HG03457 (cell line): ENCODE measurements around the gene CAPN6.

Experiments
- ATAC-seq: cut with Tn5 transposase; IDR thresholded peaks from one replicate; pipeline ENCODE4 v1.9.1; 2021; ENCODE audit warnings: moderate number of reproducible peaks; ENCODE audit not compliant: unreplicated experiment

CAPN6 gene, protein sequence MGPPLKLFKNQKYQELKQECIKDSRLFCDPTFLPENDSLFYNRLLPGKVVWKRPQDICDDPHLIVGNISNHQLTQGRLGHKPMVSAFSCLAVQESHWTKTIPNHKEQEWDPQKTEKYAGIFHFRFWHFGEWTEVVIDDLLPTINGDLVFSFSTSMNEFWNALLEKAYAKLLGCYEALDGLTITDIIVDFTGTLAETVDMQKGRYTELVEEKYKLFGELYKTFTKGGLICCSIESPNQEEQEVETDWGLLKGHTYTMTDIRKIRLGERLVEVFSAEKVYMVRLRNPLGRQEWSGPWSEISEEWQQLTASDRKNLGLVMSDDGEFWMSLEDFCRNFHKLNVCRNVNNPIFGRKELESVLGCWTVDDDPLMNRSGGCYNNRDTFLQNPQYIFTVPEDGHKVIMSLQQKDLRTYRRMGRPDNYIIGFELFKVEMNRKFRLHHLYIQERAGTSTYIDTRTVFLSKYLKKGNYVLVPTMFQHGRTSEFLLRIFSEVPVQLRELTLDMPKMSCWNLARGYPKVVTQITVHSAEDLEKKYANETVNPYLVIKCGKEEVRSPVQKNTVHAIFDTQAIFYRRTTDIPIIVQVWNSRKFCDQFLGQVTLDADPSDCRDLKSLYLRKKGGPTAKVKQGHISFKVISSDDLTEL

DNA sequence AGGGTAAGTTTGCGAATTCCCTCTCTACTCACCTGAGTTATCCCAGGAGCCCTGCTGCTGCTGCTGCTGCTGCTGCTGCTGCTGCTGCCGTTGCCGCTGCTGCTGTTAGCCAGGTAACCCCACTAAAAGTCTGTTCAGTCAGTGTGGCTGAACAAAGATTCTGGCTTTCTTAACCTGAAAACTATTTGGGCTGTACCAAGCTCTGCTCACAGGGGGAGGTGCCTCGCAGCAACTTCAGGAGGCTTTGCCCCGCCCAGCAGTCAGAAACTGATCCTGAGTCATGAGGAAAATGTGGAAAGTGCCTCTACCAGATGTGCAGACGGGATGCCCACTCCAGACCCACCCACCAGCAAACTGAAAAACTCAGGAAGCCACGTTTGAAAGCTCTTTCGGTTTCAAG lies at the start of gene CAPN6:
Gene CAPN6, minus strand, starts transcription at position 145 of the 400 bp plus-strand sequence. CDS start 6,547 bp downstream, outside the sequence.
- no peak for ATAC-seq

DNA sequence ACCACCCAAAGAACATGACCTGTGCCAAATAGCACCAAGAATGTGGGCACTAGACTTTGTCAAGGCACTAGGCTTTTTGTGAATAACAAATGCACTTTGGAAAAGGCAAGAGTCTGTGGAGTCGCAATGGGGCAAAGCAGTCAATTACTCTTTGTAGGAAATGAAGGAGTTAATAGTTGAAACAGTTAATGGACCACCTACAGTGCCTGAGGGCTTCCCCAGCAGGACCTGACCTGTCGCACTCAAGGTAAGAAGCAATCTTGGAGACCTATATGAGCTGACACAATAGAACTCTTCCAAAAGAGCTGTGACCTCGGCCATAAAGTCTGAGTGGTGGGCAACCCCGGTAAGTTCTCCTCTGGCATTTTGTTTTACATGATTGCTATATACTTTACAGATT lies 49.2 kb upstream of the CAPN6 start:
- no peak for ATAC-seq

DNA sequence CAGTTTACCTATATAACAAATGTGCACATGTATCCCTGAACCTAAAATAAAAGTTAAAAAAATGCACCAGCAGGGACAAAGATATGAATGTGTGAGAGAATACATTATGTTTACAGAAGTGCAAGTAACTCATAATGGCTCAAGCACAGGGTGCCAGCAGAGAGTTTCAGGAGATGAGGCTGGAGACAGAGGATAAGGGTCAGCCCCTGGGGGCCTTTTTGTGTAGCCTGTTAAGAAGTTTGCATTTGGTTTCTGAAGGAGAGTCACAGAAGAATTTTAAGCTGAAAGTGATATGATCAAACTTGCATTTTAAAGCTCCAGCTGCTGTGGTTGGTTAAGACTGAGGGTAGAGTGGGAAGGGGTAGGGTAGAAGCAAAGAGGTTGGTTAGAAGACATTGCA lies 48.6 kb upstream of the CAPN6 start:
- ATAC-seq, result no peak

DNA sequence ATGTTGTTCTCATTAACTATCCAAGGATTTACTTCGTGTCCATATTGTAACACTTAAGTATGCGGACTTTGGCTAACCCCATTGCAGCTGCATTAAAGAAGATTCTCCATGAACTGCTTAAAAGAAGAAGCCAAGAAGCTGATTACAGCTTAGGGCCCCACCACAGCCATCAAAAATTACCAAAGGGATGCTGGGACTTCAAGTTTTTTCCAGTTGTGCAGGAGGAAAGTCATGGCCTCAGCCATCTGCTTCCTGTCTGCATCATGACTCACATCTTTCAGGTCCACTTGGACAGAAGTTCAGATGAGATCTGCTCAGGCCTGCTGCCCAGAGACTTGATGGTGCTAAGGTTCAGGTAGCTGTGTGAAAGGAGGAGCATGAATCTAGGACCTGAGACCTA lies 38.8 kb upstream of the CAPN6 start:
- no peak for ATAC-seq

DNA sequence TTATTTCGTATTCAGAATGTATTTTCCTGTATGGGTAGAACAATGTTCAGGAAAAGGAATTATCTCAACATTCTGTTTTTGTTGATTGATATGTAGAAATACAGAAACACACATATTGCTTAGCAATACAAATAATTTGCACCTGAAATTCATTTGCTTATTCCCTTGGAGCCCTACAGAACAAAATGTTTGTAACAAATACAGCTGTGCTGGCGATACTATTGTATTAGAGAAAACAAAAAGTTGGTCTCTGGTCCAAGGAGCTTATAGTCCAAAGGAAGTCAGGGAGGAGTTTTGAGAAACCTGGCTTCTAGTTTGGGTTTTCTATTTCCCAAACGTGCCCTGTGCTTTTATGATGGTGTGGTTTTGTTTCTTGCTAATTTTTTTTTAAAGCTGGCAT lies 37.8 kb upstream of the CAPN6 start:
- ATAC-seq, result no peak

DNA sequence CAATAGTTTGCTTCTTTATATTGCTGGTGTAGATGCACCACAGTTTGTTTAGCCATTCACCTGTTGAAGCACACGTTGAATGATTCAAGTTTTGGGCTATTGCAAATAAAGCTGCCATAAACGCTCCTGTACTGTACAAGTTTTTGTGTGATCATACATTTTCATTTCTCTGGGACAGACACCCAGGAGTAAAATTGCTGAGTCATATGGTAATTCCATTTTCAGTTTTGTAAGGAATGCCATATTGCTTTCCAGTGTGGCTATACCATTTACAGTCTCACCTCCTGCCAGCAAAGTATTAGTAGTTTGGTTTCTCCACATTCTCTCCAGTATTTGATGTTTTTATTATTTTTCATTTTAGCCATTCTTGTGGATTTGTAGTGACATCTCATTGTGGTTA lies 32.0 kb upstream of the CAPN6 start:
- ATAC-seq, result no peak

DNA sequence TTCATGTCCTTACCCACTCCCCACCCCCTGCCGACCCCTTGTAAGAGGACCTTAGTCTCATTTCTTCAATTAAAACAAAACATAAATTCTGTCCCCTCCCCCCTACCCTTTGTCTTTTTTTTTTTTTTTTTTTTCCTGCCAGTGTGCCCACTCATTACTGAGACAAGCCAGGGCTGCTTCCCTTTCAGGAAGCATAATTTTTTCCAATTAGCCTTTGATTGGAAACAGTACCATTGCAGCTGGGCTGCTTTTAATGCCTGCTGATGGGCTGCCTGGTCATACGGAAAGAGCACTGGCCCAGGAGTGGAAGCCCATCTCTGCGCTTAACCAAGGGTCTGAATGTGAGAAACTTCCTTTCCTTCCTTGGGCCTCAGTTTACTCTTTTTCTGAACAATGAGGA lies 18.6 kb upstream of the CAPN6 start:
- ATAC-seq, result no peak

DNA sequence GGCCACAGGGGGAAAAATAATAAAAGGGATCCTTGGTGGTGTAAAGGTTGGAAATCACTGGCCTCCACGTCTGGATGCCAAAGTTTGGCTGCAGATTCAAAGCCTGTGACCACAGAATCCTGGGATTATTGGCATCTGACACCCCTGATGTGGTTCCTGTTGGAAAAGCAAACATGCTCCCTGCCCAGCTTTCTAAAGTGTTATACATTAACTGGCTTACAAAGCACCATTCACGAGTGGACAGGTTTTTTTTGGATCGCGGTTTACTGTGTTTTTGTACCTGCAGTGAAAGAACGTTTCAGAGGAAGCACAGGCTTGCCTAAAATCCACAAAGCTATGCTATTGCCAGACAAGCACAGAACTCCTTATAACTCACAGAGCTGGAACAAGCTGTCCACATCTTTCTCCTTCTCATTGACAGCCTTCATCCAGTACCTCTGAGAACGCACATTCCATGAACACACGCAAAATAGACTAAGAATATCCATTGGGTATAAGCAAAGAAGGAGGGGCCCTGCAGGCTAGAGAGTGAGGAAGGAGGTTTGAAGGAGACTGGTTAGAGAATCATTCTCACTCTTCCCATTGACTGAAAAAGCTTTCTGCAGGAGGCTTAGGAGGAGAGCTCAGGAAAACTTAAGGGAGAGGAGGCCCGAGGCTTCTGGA lies 14.5 kb upstream of the CAPN6 start:
- ATAC-seq, result no peak

DNA sequence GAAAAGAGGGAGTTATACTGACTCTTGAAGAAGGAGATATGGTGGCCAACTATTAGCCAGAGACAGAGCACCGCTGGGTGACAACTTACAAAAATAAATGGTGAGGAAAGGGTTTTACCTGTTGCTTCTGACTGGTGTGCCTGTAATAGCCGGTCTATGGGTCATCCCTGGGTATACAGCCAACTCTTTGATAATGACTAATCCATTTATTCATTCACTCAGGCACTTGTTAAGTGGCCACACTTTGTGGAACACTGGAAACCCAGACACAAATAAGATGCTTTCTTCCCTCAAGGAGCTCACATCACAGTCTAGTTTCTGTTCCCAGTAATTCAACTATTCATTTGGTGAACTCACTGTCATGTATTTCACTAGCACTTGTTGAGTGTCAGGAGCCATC lies 13.2 kb upstream of the CAPN6 start:
- ATAC-seq, result no peak

DNA sequence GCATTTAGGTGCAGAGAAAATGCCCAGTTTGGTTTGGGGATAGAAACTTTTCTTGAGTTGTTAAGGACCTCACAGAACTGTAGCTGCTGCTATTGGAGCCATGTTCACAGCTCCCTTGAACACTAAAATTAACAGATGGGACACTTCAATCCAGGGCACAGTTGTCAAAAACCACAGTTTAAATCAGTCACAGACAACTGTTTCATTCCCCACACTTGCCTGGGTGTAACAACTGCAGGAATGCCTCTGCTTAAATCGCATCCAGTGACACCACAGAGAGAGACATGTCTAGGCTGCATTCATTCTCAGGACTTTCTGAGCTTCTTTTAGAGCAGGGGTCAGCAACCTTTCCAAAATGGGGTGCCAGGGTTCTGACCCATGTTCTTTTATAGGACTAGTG lies 12.7 kb upstream of the CAPN6 start:
- ATAC-seq, result no peak

DNA sequence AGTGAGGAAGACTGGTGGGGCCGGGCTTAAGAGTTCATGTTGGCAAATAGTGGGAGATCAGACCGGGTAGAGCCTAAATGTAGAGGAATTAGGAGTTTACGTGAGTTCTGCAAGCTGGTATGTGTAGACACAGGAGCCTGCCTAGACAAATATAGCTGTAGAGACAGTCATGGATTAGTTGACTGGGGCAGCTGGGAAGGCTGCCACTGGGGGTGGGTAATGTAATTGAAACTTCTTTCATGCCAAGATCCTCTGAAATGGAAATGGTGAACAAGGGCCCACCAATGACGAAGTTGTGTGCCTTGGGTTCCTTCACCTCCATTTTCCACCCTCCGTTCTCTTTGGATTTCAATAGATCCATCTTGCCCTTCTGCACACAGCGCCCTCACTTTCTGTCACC lies 11.9 kb upstream of the CAPN6 start:
- ATAC-seq, result no peak

DNA sequence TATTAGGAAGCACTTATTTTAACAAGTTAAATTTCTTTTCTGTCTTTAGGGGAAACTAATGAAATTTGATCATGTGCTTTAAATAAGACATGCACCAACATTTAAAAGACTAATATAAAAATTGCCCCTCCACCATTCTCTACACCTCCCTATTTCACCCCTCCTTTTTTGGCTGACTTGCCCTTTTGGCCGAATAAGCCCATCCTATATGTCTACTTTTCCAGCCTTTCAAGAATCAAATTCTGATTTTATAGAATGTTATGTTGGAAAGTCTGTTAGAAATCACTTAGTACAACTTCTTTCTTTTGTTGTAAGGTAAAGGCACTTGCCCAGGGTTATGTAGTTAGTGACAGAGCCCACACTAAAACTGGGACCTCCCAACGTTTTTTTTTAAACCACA lies 1.8 kb downstream of the CAPN6 start:
- no peak for ATAC-seq

DNA sequence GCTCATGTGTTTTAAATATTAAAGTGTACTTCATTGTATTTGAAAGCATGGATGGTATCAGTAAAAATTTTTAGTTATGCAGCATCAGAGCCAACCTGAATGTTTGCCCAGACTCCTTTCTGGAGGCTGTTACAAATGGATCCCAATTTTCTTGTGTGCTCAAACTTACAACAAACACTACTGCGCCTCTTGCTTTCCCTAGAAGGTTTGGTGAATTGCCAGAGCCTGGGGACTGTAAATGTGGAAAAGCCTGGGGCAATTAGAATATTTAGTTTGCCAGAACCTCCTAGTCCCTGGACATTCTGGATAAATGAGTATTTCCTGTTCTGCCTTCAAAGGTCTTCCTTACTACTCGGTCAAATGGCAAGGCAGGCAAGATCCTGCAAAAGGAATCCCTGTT lies 4.8 kb downstream of the CAPN6 start:
- ATAC-seq, result no peak

DNA sequence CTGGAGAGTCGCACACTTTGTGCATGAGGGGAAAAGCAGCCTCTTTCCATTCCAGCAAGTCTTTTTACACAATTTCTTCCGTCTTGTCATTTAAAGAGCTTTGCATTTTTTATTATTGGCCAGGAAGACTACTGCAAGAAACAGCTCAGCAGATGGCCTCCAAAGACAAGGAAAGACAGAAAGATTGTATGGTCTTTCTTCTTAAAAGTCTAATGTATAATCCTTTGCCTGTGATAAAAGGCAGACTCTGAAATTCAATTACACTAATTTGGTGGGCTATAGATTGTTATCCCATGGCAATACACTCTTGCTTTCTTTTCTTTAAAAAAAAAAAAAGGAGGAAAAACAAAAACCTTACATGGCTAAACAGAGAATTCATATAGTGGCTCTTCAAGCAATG lies 5.9 kb downstream of the CAPN6 start:
- ATAC-seq, result no peak

DNA sequence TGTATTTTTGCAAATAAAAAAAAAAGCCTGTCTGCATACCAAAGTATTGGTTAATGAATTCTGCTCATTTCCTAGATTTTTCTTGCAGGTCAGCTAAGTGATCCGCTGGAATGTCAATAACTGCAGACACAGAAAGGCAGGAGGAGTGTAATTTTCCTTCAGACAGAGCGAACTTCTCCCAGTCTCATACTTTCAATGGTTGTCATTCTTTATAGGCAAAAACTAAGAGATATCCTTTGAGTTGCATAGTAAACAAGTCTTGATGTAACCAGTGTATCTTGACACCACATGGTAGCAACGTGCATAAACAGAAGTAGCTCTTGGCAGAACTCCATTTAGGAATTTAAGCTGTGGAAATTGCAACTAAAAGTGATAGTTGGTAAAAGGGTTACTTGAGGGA lies 8.2 kb downstream of the CAPN6 start:
- no peak for ATAC-seq

DNA sequence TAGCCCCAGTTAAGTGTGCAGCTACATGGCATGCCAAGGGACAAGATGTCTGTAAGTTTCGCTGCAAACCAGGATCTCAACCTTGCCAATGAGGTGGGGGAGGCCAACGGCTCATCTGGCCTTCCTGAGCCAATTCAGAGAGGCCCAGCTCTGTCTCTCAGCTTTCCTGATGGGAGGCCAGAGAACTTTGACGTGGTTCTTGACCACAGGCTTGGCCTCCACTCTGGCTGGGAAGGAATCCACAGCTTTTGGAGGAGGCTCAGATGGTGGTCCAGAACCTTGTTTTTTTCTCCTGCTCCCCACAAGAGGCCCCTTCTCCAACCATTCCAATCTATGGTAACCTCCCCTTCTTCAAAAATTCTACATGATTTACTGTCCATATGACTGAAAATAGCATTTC lies 9.8 kb downstream of the CAPN6 start:
- no peak for ATAC-seq

DNA sequence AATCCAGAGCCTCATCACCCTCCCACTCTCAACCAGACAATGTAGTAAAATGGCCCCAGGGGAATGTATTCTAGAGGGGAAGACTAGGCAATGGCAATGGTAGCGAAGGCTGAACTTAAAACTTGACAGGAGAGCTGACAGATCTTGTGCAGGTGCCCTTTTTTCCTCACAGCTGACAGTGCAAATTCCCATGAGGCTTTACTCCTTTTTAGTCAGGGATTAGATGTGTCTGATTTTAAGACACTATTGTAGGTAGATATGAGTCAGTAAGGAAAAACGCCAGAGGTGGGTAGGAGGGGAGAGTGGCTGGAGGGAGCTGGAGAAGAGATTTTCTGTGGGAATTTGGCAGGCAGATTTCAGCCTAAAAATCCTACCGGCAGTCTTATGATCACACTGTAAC lies 10.7 kb downstream of the CAPN6 start:
- ATAC-seq, result no peak

DNA sequence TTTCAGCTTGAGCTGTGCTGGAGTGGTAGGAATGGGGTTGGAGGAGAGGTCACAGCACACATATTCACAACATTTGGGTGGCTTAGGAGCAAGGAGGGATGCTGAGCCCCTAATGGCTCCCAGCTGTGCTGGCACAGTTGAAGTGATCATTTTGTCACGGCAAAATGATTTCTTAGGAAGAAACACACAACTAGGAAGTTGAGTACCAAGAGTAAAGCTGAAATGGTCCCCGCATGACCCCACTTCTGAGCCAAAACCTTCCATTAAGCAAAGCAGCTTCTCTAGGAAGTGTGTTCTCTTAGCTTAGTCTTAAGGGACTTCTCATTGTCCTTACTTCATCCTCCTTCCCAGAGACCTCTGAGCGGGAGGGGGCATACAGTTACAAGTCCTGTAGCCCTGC lies 12.6 kb downstream of the CAPN6 start:
- no peak for ATAC-seq

DNA sequence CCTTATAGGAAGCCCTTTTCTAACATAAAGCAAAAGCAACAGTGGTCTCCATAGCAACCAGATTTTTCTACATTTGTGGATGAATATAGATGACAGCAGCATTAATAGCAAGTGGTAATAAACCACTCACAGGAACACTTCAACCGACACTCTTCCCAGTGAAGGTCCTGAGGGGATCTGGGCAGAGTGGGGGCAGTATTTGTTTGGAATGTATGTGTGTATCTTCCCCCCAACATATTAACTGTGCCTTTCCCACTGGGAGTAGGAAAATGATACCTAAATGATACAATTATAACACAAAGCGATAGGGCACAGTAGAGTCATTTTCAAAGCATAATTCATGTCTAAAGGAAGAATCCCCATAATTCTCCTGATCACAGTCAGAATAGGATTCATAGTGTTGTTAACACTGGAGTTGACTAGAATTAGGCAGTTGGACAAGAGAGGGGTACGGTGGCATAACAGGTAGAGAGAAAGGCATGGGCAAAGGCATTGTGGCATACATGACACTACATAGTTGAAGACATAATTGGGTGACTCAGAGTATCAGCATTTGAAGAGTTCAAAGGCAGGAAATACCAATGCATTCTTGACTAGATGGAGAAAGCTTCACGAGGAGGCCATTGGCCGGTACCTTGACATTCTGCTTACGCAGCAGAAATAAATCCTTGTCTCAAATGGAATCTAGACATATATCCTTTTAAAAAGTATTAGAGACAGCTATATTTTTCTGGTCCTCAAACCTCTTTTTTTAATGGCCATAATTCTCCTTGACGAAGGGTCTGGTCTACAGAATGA lies 15.2 kb downstream of the CAPN6 start:
- ATAC-seq, result no peak

DNA sequence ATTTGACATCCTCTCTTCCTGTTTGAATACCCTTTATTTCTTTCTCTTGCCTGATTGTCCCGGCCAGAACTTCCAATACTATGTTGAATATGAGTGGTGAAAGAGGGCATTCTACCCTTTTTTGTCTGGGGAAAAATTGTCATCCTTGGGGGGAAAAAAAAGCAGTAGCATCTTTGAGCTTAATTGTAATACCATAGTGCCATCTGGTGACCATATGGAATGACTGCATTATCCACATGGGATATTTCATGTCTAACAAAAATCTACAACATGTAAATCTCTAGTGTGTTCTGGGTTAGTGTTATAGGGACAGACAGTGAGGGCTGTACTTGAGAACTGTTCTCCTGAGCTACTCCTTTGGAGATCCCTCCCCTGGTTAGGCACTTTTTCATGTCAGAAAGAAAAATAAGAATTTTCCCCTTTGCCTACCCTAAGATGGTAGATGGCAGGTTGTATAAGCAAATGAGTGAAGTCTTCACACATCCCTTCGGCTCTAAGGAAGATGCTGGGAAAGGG lies 26.0 kb downstream of the CAPN6 start:
- no peak for ATAC-seq

DNA sequence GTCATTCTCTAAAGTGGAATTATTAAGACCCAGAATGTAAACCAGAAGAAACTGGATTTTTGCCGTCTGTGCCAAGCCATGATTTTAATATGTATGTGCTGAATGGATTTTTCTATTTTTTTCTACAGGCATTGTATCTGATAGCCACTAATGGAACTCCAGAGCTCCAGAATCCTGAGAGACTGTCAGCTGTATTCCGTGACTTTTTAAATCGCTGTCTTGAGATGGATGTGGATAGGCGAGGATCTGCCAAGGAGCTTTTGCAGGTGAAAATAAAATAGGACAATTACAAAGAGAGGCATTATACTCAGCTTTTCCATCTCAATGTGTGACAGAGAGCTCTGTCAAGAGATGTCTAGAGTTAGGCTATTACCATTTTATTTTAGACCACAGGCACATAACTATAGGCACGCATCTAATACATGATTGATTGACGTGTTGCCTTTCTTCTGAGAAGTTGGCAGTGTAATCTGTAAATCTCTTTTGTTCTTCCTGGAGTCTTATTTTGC lies 53.9 kb downstream of the CAPN6 start:
- no peak for ATAC-seq
